GM12878 (cell line): ENCODE data around the gene SFT2D3. TPM values are rescaled to one million over a fixed set of nuclear protein-coding genes. Genes with fewer than 3 reads are reported as not detected.

Experiments
- ATAC-seq: fragments of 200-7000 bp; cut with Tn5 transposase; 3 replicates; pipeline ENCODE4 v1.9.1; 2020; ENCODE audit warnings: mild to moderate bottlenecking, moderate library complexity
- BruUV-seq: library from RNA; stranded (reverse); fragments of 400-500 nt; replicated peaks from 2 replicates; lab custom pipeline; 2021; lab: Mats Ljungman, UMichigan
- CTCF ChIA-PET: fragments of 300-600 bp; sonication (Branson Sonifier 250); formaldehyde crosslinking; extraction: SDS; loops from one replicate; lab custom pipeline; 2021; ENCODE audit warnings: inconsistent platforms; lab: Yijun Ruan, JAX
- POLR2A ChIA-PET: fragments of 350-600 bp; formaldehyde crosslinking; extraction: SDS; loops from one replicate; lab custom pipeline; 2021; ENCODE audit warnings: inconsistent platforms; lab: Charles Lee
- RAD21 ChIA-PET: fragments of 300-600 bp; sonication (Branson Sonifier 250); formaldehyde crosslinking; loops from one replicate; lab custom pipeline; 2023; ENCODE audit warnings: antibody characterized with exemption; ENCODE audit not compliant: unreplicated experiment; lab: Charles Lee
- SMC1A ChIA-PET: fragments of 300-600 bp; sonication (Branson Sonifier 250); formaldehyde crosslinking; loops from one replicate; lab custom pipeline; 2023; ENCODE audit not compliant: unreplicated experiment, uncharacterized antibody; lab: Charles Lee
- DNase-seq: peaks from one replicate; pipeline ENCODE4 v3.0.0-alpha.2; 2011; ENCODE audit warnings: low read depth, low spot score
- FAIRE-seq: peaks from 3 replicates; lab custom pipeline; 2011; peaks lifted over from hg19 to GRCh38; lab: Jason Lieb, UNC
- H2AFZ ChIP-seq: 2 replicates; pipeline ENCODE4 v1.6.0; 2011; ENCODE audit warnings: low read depth, low read length, control low read depth; ENCODE audit not compliant: control insufficient read depth
- H3K27ac ChIP-seq: 2 replicates; pipeline ENCODE4 v1.5.1; 2011; ENCODE audit warnings: control low read depth; ENCODE audit not compliant: control insufficient read depth, insufficient read depth
- H3K27me3 ChIP-seq, 2 experiments: replicated peaks in 1 of 2; 2 replicates each; pipeline versions ENCODE4 v1.6.0 to v1.6.1; 2011; ENCODE audit warnings: low read length in 1 of 2; ENCODE audit not compliant: control insufficient read depth in 2 of 2, insufficient read depth in 2 of 2
- H3K36me3 ChIP-seq, 2 experiments: 2 replicates each; pipeline ENCODE4 v1.5.1; 2011; ENCODE audit warnings: low read length in 1 of 2; ENCODE audit not compliant: control insufficient read depth in 2 of 2, insufficient read depth in 2 of 2
- H3K4me1 ChIP-seq: 2 replicates; pipeline ENCODE4 v1.6.1; 2011; ENCODE audit warnings: mild to moderate bottlenecking, low read length, moderate library complexity, mixed read lengths; ENCODE audit not compliant: control insufficient read depth, insufficient read depth
- H3K4me2 ChIP-seq: 2 replicates; pipeline ENCODE4 v1.6.0; 2011; ENCODE audit warnings: control low read depth; ENCODE audit not compliant: control insufficient read depth, insufficient read depth
- H3K4me3 ChIP-seq: fragments of 200-600 bp; sonication (generic); 2 replicates; pipeline ENCODE4 v1.5.1; 2016
- H3K79me2 ChIP-seq: 2 replicates; pipeline ENCODE4 v1.6.0; 2011; ENCODE audit warnings: low read length; ENCODE audit not compliant: control insufficient read depth, insufficient read depth
- H3K9ac ChIP-seq: 2 replicates; pipeline ENCODE4 v1.8.0; 2011; ENCODE audit warnings: low read length, control low read depth, mixed read lengths; ENCODE audit not compliant: control insufficient read depth, insufficient read depth
- H3K9me3 ChIP-seq: replicated peaks from 3 replicates; pipeline ENCODE4 v1.5.1; 2011; ENCODE audit warnings: mild to moderate bottlenecking, low read length; ENCODE audit not compliant: control insufficient read depth, insufficient read depth
- H4K20me1 ChIP-seq: 2 replicates; pipeline ENCODE4 v1.6.0; 2011; ENCODE audit not compliant: control insufficient read depth, insufficient read depth
- BCL3 ChIP-seq: IDR thresholded peaks from 2 replicates; pipeline ENCODE4 v1.6.1; 2011; ENCODE audit warnings: borderline replicate concordance, low read depth, mild to moderate bottlenecking, moderate library complexity, low read length; ENCODE audit not compliant: insufficient read depth, poor library complexity, severe bottlenecking
- BMI1 ChIP-seq: fragments of 450-650 bp; IDR thresholded peaks from 2 replicates; pipeline ENCODE4 v1.6.1; 2016; ENCODE audit warnings: mild to moderate bottlenecking, moderate library complexity, borderline replicate concordance
- CTCF ChIP-seq, 3 experiments: IDR thresholded peaks in 2 of 3; conservative IDR thresholded peaks in 1 of 3; 2 replicates each; pipeline ENCODE4 v1.5.1; 2011; ENCODE audit warnings: low read depth in 3 of 3, low read length in 3 of 3, mild to moderate bottlenecking in 3 of 3, control low read depth in 2 of 3, moderate library complexity in 2 of 3, inconsistent platforms in 1 of 3, mixed read lengths in 1 of 3; ENCODE audit not compliant: control insufficient read depth in 2 of 3, insufficient read depth in 1 of 3; ENCODE audit errors: extremely low read depth in 1 of 3
- E4F1 ChIP-seq: fragments of 450-650 bp; IDR thresholded peaks from 2 replicates; pipeline ENCODE4 v1.6.1; 2018; ENCODE audit warnings: borderline replicate concordance, mild to moderate bottlenecking; ENCODE audit not compliant: partially characterized antibody
- EZH2 ChIP-seq: IDR thresholded peaks from 2 replicates; pipeline ENCODE4 v1.6.1; 2012; ENCODE audit warnings: low read depth, mild to moderate bottlenecking, control low read depth, inconsistent platforms, low read length, borderline replicate concordance; ENCODE audit not compliant: control insufficient read depth
- MEF2B ChIP-seq: fragments of 450-650 bp; IDR thresholded peaks from 2 replicates; pipeline ENCODE4 v1.6.1; 2018; ENCODE audit warnings: mild to moderate bottlenecking, moderate library complexity; ENCODE audit not compliant: partially characterized antibody, poor library complexity, severe bottlenecking
- RBBP5 ChIP-seq: fragments of 200-600 bp; sonication (generic); conservative IDR thresholded peaks from 2 replicates; pipeline ENCODE4 v1.6.1; 2016
- SKIL ChIP-seq: fragments of 450-650 bp; IDR thresholded peaks from 2 replicates; pipeline ENCODE4 v1.6.1; 2017; ENCODE audit warnings: mild to moderate bottlenecking, low read depth, inconsistent platforms; ENCODE audit not compliant: poor library complexity, severe bottlenecking
- TCF12 ChIP-seq: IDR thresholded peaks from 2 replicates; pipeline ENCODE4 v1.6.1; 2011; ENCODE audit warnings: low read depth, mild to moderate bottlenecking, low read length
- ZNF217 ChIP-seq: fragments of 450-650 bp; IDR thresholded peaks from 2 replicates; pipeline ENCODE4 v1.6.1; 2017; ENCODE audit warnings: antibody characterized with exemption, mild to moderate bottlenecking
- WGBS: methylation state at CpG from one replicate; pipeline ENCODE4 v1.1.6; 2016; ENCODE audit warnings: low lambda C conversion rate; ENCODE audit not compliant: insufficient replicate concordance, insufficient coverage; ENCODE audit errors: missing lambda C conversion rate; 5-methylcytosine and 5-hydroxymethylcytosine counted together
- in situ Hi-C: fragments of 300-500 bp; cut with MboI; formaldehyde crosslinking; loops from 9 replicates; pipeline ENCODE4 v1.14.3; 2018; ENCODE audit warnings: mixed read lengths
- intact Hi-C: fragments of 100-400 bp; cut with micrococcal nuclease; formaldehyde crosslinking; loops from one replicate; pipeline ENCODE4 v1.14.2; 2022; ENCODE audit not compliant: unreplicated experiment
- polyA plus RNA-seq, 11 experiments: library from polyadenylated mRNA; depleted of rRNA in 4 of 11; unstranded in 6 of 11; stranded (reverse) in 5 of 11; fragments of >200 nt; fragmentation: Nextera tagmentation in 4 of 11; fragmentation: Illumina TruSeq in 1 of 11; extraction: Ambion mirVana in 4 of 11; extraction: Trizol in 1 of 11; gene quantifications; 1 replicate in 1 of 11; 2 replicates in 10 of 11; pipeline versions ENCODE4 v1.2.1 to v1.2.3, GENCODE V29; 2011 to 2016; ENCODE audit warnings: inconsistent platforms in 2 of 11, missing spikeins in 2 of 11, low read depth in 1 of 11
- total RNA-seq, 4 experiments: library from RNA; depleted of rRNA in 3 of 4; stranded (reverse); fragments of >200 nt in 3 of 4; fragmentation: Illumina TruSeq in 1 of 4; extraction: Trizol in 1 of 4; gene quantifications; 2 replicates each; pipeline versions ENCODE4 v1.2.1 to v1.2.3, GENCODE V29; 2013 to 2021

SFT2D3 gene
- total and polyA plus RNA-seq, 10 of the 15 experiments (the other 5 are each of a cell fraction or from before 2014, with no cell fraction given), result 4.2 to 8.4 (median 6.6) TPM; not detected in 4

- DNase-seq, result no peak
- no peaks in the 10 kb centered on the region for H3K9me3 ChIP-seq
- H4K20me1 ChIP-seq, result 0 out of 2 replicates have a peak, but pooled peaks cover 3% of the 10 kb centered on the region
- intact Hi-C loops, result no loop called here
- no TSS peak for BruUV-seq
- WGBS, result 61% methylated on average over 17 of the region's 17 CpGs
- H3K9ac ChIP-seq, result no peak overlapping the region
- CTCF ChIA-PET, result no interaction called here
- in situ Hi-C loops, result no loop called here
- no peaks in the 10 kb centered on the region for H3K36me3 ChIP-seq
- peaks cover 9 to 17% of the 10 kb centered on the region in 2 experiments for H3K27me3 ChIP-seq
- H3K4me1 ChIP-seq, result no peaks in the 10 kb centered on the region
- RAD21 ChIA-PET, result no interaction called here
- H3K4me2 ChIP-seq, result no peak overlapping the region
- POLR2A ChIA-PET, result no interaction called here
- ATAC-seq, result no peak
- H3K4me3 ChIP-seq, result no peak overlapping the region
- H2AFZ ChIP-seq, result no peak overlapping the region
- TF ChIP-seq CTCF (IDR thresholded peaks at IDR 0.05 in 2 of 3, conservative IDR thresholded peaks at IDR 0.05 in 1 of 3; ENCODE audit: control insufficient read depth in 2 of 3, extremely low read depth in 1 of 3, insufficient read depth in 1 of 3, low read depth in 3 of 3, low read length in 3 of 3), result no peak
- no peak for TF ChIP-seq E4F1
- no peak for TF ChIP-seq TCF12
- no peak for TF ChIP-seq ZNF217
- no peak for TF ChIP-seq EZH2
- TF ChIP-seq SKIL, result no peak
- no peak for TF ChIP-seq BCL3
- TF ChIP-seq BMI1, result no peak
- no peak for TF ChIP-seq RBBP5
- TF ChIP-seq MEF2B, result no peak
- FAIRE-seq, result no peak
- SMC1A ChIA-PET, result no interaction called here
- no peaks in the 10 kb centered on the region for H3K79me2 ChIP-seq
- no peak overlapping the region for H3K27ac ChIP-seq
Measured at GRCh38 chr2:127673291-127674069, 27.8 kb upstream of the SFT2D3 start.
